GM08714 (cell line): Measurements from ENCODE around the gene ARVCF.

Experiments used
- H3K4me3 ChIP-seq: fragments of 200-500 bp; sonication (Bioruptor generic); 2 replicates; pipeline ENCODE4 v1.5.1; 2014; ENCODE audit warnings: mild to moderate bottlenecking, low read length, inconsistent platforms
- ZNF274 ChIP-seq: IDR thresholded peaks from 2 replicates; pipeline ENCODE4 v1.6.1; 2012; ENCODE audit warnings: mild to moderate bottlenecking, low read depth, low read length

ARVCF gene

DNA sequence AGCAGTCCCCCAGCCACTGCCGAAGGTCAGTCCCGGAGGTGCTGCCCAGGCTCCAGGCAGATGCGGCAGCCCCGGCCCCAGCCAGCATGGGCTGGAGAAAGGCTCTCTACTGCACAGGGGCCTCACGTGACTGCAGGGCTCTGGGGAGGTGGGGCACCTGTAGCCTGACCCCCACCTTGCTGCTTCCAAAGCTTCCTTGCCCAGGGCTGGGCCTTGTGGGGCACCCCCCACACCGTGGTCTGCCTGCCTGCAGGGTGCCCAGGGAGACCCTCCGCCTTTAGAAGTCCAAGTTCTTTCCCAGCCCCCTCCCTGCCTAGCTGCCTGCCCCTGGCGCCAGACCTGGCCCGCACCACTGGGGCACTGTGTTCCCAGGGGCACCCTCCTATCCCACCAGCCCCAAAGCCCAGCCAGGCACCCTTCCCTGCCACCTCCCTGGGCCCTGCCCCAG lies 46.6 kb downstream of the ARVCF start:
- no peak overlapping the region for H3K4me3 ChIP-seq
- TF ChIP-seq ZNF274 = no peak

DNA sequence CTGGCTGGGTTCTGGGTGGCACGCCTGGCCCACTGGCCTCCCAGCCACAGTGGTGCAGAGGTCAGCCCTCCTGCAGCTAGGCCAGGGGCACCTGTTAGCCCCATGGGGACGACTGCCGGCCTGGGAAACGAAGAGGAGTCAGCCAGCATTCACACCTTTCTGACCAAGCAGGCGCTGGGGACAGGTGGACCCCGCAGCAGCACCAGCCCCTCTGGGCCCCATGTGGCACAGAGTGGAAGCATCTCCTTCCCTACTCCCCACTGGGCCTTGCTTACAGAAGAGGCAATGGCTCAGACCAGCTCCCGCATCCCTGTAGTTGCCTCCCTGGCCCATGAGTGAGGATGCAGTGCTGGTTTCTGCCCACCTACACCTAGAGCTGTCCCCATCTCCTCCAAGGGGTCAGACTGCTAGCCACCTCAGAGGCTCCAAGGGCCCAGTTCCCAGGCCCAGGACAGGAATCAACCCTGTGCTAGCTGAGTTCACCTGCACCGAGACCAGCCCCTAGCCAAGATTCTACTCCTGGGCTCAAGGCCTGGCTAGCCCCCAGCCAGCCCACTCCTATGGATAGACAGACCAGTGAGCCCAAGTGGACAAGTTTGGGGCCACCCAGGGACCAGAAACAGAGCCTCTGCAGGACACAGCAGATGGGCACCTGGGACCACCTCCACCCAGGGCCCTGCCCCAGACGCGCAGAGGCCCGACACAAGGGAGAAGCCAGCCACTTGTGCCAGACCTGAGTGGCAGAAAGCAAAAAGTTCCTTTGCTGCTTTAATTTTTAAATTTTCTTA lies 47.3 kb downstream of the ARVCF start:
- no peak for TF ChIP-seq ZNF274
- H3K4me3 ChIP-seq = no peak overlapping the region

DNA sequence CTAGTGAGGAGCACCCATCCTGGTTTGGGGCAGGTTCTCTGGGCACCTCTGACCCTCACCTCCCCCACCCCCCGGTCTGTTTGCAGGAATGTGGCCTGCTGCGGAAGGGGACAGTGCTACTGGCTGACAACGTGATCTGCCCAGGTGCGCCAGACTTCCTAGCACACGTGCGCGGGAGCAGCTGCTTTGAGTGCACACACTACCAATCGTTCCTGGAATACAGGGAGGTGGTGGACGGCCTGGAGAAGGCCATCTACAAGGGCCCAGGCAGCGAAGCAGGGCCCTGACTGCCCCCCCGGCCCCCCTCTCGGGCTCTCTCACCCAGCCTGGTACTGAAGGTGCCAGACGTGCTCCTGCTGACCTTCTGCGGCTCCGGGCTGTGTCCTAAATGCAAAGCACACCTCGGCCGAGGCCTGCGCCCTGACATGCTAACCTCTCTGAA lies 48.2 kb downstream of the ARVCF start:
- no peak overlapping the region for H3K4me3 ChIP-seq
- no peak for TF ChIP-seq ZNF274

DNA sequence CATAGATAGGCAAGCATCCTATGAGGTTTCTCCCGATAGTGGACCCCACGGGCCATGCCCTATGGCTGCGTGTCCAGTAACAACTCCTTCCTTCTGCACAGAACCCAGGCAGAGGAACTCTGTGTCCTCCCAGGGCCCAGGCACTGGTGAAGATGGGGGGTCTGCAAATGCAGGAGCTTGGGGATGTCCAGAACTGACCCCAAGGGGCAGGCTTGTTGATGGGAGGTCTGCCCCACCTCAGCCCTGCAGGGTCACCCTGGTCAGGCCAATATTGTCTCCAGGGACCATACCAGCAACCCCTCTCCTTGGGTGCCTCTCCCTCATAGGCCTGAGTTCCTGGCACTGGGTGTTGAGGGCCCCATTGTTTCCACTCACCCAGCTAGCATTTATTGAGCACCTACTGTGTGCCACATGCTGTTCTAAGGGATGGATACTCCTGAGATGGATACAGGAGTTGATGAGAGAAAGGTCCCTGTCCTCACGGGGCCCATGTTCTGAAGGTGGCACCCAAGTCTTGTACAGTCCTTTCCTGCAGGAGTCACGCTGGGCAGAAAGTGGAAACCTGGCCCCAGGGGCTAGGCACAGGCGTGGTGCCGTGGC lies 48.7 kb downstream of the ARVCF start:
- H3K4me3 ChIP-seq = no peak overlapping the region
- no peak for TF ChIP-seq ZNF274

DNA sequence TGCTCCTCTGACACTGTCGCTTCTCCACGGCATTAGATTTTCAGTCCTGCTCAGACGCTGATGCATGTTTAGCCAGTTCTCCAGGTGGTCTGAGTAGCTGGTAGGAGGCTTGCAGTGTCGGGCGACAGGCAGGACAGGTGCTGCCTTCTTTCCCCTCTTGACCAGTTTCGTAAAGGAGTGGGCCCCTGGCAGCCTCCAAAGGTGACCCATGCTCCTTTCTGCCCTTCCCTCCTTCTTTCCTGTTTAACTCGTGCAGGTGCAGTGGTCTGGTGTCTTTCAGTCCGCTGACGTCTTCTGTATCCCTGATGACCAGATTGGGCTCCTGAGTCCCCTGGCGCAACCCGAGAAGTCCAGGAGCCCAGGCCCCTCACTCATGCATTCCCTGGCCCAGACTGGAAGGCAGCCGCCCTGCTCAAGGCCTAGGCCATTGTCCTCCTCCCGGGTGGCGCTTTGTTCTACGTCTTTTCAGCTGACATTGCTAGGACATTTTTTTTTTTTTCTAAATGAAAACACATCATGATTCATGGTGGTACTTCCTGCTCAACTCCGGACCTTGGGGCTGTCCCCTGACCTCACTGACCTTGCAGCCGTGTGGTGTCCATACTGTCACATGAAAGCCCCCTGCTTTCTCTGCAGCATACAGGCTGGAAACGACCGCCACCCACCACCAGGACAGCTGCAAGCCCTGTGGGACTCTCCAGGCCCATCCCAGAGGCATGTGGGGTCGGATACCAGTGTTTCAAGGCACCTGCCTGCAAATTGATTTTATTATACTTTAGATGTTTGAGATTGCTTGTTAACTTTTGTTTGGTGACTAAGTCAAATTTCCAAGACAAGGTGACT lies 49.5 kb downstream of the ARVCF start:
- no peak overlapping the region for H3K4me3 ChIP-seq

DNA sequence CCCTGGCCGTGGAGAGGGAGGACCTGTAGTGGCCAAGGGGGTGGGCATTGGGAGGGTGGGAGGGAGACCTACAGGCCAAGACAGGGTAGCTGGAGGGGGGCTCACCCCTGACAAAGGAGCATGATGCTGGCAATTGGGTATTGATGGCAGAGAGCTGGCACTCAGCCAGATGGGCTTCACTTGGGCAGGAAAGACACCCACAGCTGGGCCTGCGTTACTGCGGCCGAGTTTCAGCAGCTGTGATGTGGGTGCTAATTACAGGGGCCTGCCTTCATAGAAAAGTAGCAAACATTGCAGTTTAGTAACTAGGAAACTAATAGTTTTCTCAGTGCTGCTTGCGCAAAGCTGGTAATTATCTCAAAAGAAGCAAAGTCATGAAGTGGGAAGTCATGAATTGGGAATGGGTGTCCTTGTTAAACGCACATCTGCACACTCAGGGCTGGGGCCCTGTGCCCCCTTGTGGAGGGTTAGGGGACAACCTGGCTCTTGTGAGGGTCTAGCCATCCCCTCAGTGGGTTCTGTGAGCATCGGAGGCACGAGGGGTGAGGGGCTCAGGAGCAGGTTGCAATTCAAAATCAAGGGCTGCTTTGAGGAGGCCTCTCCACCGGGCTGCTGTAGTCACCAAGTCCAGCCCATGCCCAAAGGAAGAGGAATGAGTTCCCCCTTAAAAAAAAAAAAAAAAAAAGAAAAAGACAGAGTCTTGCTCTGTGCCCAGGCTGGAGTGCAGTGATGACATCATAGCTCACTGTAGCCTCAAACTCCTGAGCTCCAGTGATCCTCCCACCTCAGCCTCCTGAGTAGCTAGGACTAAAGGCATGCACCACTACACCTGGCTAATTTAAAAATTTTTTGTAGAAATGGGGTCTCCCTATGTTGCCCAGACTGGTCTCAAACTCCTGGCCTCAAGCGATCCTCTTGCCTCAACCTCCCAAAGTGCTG lies 50.6 kb downstream of the ARVCF start:
- H3K4me3 ChIP-seq = no peak overlapping the region
- no peak for TF ChIP-seq ZNF274

More for the DNA sequence above, 49.5 kb downstream of the ARVCF start:
- TF ChIP-seq ZNF274 = no peak

DNA sequence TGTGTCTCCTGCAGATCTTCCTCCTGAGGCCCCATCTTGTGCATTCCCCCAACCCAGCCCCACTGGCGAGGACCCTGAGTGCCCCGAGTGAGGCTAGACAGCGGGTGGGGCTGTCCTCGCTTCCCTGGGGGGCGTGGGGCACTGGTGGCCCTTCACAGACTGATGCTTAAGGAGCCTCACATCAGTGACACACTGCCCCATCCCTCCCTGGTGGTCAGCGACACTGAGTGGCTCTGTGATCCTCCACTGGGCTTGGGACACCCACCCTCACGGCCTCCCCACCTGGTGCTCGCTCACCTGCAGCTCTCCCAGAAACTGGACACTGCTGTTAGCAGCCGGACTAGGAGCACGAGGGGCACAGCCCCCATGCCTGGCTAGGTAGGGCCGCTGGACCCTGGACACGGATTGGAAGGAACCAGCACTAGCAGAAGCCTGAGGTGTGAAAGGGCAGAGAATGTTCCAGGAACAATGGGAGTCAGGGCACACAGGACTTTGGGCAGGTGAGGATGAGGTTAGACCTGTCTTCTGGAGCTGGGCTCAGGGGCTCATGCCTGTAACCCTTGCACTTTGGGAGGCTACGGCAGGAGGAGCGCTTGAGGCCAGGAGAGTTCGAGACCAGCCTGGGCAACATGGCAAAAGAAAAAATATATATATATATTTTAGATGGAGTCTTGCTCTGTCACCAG lies 51.8 kb downstream of the ARVCF start:
- no peak overlapping the region for H3K4me3 ChIP-seq
- TF ChIP-seq ZNF274 = no peak

DNA sequence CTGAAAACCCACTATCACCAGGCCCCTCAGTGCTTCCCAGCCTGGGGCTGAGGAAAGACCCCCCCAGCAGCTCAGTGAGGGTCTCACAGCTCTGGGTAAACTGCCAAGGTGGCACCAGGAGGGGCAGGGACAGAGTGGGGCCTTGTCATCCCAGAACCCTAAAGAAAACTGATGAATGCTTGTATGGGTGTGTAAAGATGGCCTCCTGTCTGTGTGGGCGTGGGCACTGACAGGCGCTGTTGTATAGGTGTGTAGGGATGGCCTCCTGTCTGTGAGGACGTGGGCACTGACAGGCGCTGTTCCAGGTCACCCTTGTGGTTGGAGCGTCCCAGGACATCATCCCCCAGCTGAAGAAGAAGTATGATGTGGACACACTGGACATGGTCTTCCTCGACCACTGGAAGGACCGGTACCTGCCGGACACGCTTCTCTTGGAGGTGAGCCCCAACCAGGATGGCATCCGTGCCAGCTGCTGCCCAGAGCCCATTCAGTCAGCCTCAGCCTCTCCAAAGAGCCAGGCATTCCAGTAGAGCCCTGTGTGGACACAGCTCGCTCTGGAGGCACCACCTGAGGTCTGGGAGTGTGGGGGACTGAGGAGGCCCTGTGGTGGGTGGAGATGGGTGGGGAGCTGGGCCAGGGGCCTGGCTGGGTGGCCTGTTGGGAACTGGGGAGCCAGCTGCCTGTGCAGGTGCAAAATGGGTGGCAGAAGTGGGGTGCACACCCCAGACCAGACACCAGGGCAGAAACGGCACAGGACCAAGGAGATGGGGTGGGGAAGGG lies 52.6 kb downstream of the ARVCF start:
- H3K4me3 ChIP-seq = no peak overlapping the region
- TF ChIP-seq ZNF274 = no peak

DNA sequence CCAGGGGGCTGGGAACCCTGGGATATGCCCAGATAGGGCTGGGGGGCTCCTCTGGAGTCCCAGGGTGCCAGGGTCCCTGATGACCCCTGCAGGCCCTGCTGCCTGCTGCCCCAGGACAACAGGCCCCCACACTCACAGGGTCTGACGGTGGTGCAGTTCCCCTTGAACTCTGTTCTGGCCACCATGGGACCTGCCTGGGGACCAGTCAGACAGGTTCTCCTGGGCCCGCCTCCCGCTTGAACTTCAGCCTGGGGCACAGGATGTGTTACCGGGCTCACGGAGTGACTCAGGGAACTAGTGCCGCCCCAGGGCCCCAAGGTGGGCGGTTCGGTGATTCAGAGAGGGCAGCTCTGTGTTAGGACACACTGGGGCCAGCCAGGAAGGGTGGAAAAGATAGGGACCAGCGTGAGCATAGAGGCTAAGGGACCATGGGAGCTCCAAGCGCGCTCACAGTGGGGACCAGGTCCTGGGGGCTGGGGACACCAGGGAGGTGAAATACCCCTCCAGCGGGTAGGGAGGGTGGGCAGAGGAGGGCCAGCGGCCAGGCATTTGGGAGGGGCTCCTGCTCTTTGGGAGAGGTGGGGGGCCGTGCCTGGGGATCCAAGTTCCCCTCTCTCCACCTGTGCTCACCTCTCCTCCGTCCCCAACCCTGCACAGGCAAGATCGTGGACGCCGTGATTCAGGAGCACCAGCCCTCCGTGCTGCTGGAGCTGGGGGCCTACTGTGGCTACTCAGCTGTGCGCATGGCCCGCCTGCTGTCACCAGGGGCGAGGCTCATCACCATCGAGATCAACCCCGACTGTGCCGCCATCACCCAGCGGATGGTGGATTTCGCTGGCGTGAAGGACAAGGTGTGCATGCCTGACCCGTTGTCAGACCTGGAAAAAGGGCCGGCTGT lies 53.5 kb downstream of the ARVCF start:
- H3K4me3 ChIP-seq = no peak overlapping the region
- no peak for TF ChIP-seq ZNF274

DNA sequence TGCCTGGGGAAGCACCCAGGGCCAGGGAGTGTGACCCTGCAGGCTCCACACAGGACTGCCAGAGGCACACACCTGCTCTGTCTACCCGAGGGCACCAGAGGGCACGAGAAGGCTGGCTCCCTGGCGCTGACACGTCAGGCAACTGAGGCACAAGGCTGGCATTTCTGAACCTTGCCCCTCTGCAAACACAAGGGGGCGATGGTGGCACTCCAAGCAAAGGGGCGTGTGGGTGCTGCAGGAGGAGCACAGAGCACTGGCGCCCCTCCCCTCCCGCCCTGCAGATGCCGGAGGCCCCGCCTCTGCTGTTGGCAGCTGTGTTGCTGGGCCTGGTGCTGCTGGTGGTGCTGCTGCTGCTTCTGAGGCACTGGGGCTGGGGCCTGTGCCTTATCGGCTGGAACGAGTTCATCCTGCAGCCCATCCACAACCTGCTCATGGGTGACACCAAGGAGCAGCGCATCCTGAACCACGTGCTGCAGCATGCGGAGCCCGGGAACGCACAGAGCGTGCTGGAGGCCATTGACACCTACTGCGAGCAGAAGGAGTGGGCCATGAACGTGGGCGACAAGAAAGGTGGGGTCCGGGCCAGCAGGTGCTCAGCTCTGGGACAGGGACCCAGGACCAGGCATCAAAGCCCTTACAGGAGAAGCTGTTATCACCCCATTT lies 54.2 kb downstream of the ARVCF start:
- TF ChIP-seq ZNF274 = no peak
- no peak overlapping the region for H3K4me3 ChIP-seq

DNA sequence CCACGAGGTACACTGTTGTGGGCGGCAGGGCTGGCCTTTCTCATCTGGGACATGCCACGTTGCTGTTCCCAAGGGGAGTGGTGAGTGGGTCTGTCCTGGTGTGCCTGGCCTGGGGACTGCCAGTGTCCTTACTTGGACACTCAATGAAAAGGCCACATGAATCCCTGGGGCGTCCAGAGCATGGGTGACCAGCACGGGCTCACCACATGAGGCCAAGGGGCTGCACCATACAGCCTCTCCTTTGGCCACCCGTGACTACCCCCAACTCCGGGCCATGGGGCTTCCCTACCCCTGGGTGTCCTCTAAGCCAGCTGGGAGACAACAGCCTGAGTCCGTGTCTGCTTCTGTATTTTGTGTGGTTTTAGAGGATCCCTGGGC lies 54.8 kb downstream of the ARVCF start:
- no peak overlapping the region for H3K4me3 ChIP-seq
- no peak for TF ChIP-seq ZNF274

DNA sequence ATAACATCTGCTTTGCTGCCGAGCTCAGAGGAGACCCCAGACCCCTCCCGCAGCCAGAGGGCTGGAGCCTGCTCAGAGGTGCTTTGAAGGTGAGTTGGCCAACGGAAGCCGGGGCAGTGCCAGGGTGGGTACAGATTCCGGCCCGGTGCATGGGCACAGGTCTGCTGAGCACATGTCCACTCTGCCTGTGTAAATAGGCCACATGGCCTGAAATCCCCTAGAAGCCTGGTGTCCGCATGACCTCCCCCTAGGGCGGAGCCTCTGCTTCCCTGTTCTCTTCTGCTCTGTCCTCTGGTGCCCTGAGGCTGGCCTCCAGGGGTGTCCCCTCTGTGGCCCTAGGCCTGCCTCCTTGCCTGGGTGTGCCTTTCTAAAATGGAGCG lies 55.4 kb downstream of the ARVCF start:
- no peak for TF ChIP-seq ZNF274

More for the DNA sequence above, 55.4 kb downstream of the ARVCF start:
- no peak overlapping the region for H3K4me3 ChIP-seq
